ENCODE data around the gene MRPS2.

DNA sequence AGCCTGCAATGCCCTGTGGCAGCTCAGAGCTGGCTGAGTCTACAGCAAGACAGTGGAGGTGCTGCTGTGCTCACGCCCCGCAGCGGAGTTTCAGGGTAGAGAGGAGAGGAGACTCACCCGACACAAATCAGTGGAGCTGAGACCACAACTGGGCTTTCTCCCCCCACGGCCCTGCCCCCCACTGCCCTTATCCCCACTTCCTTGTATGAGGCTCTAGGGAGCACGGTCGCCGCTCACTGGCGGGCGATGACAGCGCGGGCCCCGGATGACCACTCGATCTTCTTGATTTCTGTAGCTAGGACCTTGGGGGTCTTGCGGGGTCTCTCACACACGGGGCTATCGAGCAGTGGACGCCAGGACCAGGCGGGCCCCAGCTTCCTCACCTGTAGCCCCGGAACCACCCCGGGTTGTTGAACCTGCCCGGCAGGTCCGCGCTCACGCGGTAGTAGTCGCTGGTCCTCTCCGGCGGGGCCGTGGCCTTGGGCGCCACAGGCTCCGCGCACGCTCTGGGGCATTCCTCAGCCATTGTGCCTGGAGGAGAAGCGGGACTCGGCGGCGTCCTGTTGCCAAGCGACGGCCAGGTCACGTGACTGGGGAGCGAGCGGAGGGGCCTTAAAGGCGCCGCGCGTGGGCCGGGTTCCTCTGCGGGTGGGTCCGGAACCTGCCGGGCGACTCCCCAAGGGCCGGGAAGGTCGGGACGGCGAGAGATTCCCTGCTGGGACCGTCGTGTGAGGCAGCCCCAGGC lies 984 bp upstream of the MRPS2 start:
- TF ChIP-seq, protein P1, sequence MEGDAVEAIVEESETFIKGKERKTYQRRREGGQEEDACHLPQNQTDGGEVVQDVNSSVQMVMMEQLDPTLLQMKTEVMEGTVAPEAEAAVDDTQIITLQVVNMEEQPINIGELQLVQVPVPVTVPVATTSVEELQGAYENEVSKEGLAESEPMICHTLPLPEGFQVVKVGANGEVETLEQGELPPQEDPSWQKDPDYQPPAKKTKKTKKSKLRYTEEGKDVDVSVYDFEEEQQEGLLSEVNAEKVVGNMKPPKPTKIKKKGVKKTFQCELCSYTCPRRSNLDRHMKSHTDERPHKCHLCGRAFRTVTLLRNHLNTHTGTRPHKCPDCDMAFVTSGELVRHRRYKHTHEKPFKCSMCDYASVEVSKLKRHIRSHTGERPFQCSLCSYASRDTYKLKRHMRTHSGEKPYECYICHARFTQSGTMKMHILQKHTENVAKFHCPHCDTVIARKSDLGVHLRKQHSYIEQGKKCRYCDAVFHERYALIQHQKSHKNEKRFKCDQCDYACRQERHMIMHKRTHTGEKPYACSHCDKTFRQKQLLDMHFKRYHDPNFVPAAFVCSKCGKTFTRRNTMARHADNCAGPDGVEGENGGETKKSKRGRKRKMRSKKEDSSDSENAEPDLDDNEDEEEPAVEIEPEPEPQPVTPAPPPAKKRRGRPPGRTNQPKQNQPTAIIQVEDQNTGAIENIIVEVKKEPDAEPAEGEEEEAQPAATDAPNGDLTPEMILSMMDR (conservative IDR thresholded peaks at IDR 0.05), result no peak
- TF ChIP-seq EZH2 (IDR thresholded peaks at IDR 0.05; ENCODE audit: low read depth), result no peak
